Esophagus mucosa (tissue), 1 donor: ENCODE results near the gene CFAP73. TPM values are rescaled to one million over a fixed set of nuclear protein-coding genes. Genes with fewer than 3 reads are reported as not detected.
A peak's percentile ranks its signal among the peaks of the same experiment; 100 is the strongest.

Experiments used
- ATAC-seq: fragments of 200-7000 bp; cut with Tn5 transposase; one replicate; pipeline ENCODE4 v1.9.1; 2020
- total RNA-seq: library from RNA; stranded (reverse); gene quantifications from one replicate; pipeline ENCODE4 v1.2.4, GENCODE V29; 2023
- donor health status: DM: yes; HTN: yes; CAD: no.

CFAP73 gene
- total RNA-seq, 1 donor from 2014 or later = 0.20 TPM

DNA sequence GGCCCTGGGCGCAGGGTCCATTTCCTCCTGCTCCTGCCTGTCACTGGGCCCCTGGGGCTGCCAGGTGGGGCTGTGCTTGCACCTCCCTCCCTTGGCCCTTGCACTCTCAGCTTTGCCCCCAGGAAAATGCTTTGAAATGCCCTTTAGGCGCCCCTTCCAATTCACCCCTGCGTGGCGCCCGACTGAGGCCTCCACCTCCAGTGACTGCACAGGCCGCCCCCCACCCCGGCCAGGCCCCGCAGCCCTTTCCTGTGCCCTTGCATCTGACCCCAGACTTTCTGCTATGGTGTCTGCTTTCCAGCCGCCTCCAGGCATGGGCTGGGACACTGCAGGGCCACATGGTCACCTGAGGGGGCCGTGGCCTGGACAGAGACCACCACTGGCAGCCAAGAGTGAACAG, 18.3 kb downstream of the CFAP73 start:
- no peak for ATAC-seq

DNA sequence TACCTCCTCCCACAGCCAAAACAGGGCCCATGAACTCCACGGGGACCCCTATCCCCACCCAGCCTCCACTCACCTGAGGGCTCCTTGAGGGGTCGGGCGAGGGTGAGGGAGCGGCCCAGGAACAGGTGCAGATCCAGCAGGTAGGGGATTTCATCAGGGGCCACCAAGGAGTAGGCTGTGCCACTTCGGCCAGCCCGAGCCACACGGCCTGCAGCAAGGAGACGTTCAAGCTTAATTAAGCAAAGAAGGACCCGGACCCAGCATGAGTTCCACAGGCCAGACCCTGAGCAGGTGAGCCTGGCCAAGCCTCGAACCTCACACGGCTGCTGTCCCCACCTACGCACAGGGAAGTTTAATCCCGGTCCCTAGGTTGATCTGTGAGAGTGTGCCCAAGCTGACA, 20.2 kb downstream of the CFAP73 start:
- no peak for ATAC-seq

DNA sequence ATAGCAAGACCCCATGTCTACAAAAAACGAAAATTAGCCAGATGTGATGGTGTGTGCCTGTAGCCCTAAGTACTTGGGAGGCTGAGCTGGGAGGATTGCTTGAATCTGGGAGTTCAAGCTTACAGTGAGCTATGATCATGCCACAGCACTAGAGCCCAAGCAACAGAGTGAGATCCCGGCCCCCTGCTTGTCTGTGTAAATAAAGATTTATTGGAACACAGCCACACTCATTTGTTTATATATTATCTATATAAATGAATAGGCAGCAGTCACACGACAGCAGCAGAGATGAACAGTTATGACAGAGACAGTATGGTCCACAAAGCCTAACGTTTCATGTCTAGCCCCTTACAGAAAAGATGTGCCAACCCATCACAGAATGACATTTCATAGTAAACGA, 20.9 kb downstream of the CFAP73 start:
- no peak for ATAC-seq

DNA sequence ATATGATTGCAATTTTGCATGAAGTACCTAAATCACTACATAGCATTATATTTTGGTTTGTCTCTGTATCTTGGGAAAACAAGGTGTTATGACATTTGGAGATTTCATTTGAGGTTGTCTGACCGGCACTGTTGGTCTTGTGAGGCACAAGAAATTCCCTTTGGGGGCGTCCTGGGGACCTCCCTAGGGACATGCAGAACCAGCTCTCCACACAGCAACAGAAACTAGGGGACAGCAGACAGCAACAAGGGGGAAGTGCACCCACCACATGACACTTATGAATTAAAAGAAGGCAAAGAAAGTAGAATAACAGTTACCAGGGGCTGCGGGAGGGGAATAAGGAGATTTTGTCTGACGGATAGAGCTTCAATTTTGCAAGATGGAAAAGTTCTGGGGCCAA, 21.4 kb downstream of the CFAP73 start:
- no peak for ATAC-seq

DNA sequence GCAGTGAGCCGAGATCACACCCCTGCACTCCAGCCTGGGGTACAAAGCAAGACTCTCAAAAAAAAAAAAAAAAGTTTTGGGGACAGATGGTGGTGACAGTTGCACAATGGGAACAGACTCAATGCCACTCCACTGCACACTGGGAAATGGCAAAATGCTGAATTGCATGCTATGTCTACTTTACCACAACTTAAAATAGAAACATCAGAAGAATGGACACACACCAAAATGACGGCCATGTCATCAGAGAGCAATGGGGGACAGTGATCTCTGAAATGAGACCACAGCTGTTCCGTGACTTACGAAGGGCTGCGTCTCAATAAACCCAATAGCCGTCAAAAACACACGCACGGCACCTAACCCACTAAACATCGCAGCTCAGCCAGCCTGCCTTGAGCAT, 22.0 kb downstream of the CFAP73 start:
- no peak for ATAC-seq

DNA sequence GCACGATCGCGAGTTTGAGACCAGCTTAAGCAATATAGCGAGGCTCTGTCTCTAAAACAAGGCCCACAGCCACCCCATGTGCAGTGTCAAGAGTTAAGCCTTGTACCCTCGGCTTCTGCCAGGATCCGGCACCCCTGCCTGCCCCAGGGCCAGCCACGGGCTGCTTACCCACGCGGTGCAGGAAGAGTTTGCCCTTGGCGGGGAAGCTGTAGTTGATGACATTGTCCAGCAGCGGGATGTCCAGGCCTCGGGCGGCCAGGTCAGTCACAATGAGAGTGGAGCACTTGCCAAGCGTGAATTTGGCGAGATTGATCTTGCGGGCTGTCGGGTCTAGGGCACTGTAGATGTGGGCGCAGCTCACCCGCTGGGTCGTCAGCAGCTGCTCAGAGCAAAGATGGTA, 22.7 kb downstream of the CFAP73 start:
- no peak for ATAC-seq

DNA sequence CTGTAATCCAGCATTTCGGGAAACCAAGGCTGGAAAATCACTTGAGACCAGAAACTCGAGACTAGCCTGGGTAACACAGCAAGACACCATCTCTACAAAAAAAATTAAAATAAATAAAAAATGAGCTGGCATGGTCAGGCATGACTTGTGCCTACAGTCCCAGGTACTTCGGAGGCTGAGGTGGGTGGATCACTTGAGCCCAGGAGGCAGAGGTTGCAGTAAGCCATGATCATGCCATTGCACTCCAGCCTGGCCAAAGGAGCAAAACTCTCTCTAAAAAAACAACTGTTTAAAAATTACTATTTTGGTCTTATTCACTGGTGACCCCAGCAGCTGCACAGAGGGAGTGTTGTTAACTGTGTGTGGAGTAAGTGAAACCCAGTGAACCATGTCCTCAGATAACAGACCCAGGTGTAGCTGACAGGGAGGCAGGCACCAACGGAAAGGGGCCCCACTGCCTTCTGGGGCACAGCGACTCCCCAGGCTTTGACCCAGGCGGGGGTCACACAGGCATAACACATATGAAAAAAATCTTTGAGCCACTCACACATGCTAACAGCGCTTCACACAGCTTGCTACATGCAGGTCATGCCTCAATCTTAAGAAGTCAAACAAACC, 23.7 kb downstream of the CFAP73 start:
- ATAC-seq = no peak

DNA sequence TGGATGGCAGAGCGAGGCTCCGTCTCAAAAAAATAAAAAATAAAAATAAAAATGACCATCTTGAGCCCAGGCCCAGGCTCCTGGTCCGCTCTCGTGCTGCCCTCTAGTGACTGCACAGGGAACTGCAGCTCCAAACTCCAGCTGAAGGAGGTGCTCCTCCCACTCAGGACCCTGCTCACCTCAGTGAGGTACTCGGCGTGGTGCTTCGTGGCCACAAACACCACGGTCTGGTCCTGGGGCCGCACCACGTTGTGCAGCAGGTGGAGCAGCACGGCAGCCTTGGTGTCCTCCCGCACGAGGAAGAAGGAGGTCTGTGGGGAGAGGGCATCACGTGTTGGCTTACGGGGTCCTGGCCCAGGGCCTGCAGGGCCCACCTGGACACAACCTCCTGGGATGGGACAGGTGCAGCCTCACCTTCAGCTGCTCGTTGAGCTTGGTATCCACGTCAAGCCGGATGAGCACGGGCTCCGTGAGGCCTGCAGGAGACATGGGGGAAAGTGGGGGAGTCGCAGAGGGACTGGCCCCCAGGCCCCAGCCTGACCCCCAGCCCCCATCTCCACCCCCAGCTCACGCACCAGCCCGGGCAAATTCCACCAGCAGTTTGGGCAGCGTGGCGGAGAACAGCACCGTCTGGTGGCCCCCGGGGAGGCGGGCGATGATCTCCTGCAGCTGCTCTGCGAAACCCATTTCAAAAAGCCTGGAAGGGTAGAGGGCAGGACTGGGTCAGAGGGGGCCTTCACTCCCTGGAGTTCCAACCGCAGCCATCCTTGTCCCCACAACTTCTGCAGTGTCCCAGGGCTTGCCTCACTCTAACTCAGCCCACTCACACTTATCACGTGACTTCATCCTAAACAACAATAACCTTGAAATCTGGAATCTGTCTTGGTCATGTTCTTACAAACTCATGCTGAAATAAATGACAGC, 25.2 kb downstream of the CFAP73 start:
- peak; percentile 87 for ATAC-seq

DNA sequence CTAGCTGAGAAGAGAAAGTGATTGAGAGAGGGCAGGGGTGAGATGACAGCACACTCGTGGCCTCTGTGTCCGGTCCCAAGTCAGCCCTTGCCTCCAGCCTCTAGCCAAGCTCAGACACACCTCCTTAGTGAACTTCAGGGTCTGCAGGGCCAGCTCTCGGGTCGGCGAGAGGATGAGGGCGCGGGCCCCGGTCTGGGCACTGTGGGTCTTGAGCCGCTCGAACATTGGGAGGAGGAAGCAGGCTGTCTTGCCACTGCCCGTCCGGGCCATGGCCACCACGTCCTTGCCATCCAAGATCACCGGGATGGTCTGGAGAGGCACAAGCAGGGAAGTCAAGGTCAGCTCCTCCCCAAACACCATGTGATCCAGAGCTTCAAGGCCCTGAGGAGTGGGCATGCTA, 29.5 kb downstream of the CFAP73 start:
- ATAC-seq = no peak

DNA sequence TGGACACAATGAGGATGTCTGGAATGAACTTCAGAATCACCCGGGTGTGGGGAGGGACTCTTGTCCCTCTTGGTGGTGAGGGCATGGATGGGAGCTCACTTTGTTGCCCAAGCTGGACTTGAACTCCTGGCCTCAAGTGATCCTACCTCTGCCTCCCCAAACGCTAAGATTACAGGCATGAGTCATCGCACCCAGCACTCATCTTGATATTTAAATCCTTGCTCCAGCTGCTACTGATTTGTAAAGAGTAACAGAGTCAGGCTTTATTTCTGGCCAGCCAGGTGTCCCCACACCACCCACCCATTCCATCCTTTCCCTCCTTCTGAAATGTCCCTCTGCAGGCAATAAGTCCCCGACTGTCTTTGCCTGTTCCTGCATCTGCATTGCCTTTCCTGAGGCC, 30.8 kb downstream of the CFAP73 start:
- no peak for ATAC-seq

DNA sequence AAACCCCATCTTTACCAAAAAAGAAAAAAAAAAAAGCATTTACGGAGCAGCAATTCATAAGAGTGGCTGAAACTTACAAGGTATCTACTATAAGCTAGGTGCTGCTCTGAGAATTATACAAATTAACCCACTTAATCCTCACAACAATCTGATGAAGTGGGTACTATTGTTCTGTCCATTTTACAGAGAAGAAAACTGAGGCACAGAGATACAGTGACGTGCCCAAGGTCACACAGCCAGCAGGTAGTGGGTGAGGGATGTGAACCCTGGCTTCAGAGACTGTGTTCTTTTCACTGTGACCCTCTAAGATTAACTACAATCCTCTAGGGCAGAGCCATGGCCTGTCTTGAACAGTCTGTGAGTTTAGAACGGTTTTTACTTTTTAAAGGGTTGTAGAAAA, 32.5 kb downstream of the CFAP73 start:
- ATAC-seq = no peak

DNA sequence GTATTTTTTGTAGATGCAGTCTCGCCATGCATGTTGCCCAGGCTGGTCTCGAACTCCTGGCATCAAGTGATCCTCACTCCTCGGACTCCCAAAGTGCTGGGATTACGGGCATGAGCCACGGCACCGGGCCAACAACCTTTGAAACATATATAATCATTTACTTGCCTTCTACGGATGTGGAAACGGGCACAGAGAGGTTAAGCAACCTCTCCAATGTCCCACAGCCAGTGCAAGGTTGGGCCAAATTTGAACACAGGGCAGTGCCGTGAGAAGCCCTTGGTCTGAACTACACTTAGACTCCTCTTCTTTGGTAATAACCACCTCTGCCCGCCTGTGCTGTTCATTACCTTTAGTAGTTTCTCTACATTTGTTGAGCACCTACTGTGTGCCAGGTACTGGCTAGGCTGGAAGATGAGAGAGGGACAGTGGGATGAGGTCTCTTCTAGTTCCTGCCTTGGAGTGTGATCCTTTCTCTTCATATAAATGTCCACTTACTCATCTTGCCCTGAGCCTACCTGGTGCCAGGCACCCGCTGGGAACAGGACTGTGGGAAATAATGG, 33.6 kb downstream of the CFAP73 start:
- no peak for ATAC-seq

DNA sequence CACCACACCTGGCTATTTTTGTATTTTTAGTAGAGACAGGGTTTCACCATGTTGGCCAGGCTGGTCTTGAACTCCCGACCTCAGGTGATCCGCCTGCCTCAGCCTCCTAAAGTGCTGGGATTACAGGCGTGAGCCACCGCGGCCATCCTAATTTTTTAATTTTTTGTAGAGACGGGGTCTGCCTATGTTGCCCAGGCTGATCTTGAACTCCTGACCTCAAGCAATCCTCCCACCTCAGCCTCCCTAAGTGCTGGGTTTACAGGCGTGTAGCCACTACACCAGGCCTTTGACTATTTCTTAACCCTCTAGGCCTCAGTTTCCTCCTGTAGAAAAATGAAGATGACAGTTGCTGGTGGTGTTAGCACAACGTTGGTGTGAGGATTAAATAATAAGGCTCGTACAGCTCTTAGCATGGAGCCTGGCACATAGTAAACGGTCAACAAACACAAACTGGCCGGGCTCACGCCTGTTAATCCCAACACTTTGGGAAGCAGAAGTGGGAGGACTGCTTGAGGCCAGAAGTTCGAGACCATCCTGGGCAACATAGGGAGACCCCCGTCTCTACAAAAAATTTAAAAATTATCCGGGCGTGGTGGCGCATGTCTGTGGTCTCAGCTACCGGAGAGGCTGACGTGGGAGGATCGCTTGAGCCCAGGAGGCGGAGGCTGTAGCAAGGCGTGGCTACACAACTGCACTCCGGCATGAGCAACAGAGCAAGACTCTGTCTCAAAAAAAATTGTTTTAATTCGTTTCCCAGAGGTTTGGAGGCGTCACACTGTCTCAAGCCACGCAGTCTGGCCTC, 34.8 kb downstream of the CFAP73 start:
- ATAC-seq = peak; percentile 26

DNA sequence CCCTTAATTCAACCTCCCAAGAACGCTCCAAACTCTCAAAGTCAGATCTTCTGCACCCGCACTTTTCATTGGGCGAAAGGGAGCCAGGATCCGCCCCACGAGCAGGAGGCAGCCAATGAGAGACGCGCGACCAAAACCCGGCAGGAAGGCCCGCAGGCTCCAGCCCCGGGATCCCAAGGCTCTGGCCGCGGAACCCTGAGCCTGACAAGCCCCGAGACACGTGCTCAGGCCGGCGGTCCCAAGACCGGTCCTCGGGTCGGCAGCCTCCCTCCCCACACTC, 35.3 kb downstream of the CFAP73 start:
- peak; percentile 85 for ATAC-seq

DNA sequence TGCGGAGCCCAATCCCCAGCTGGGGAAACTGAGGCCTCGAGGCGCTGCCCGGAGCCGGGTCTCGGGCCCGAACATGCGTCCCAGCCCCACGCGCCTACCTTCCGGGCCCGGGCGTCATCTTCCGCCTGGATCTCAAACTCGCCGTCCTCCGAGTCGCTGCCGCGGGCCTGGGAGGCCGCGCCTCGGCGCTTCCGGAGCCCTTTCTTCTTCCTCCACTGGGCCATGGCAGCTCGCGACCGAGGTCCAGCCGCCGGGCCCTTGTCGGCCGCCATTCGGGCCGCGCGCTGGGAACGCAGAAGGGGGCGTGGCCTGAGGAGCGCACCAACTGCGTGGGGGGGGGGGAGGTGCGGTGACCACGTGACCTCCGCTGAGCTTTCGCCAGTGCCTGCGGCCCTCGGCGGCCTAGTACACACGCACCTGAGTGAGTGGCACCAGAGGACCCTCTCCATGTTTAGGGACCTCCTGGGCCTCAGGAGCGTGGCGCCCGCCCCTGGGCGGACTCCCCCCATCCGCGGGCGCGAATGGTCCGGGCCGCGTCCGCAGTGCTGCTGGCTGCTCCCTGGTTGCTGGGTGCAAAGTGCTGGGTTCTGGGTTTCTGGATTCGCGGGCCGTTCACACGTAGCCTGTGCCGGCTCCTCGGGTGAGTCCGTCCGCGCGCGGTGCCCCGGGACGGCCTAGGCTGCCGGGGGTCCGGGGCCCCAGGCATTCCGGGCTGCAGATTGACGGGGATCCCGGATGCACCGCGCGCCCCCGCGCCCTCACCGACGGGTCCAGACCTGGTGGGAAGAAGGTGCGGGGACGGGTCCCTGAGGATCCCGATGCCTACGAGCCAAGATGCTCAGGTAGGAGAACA, 35.9 kb downstream of the CFAP73 start, which contains the start of the genes DDX54 and RITA1:
TSS of gene DDX54 (minus strand) at position 299 of the 853 bp plus-strand sequence. CDS start at position 272, 27 bp downstream.
TSS of gene RITA1 (plus strand) at position 542 of the 853 bp plus-strand sequence. CDS start 1,026 bp downstream, outside the sequence.
- peak; percentile 82 for ATAC-seq

DNA sequence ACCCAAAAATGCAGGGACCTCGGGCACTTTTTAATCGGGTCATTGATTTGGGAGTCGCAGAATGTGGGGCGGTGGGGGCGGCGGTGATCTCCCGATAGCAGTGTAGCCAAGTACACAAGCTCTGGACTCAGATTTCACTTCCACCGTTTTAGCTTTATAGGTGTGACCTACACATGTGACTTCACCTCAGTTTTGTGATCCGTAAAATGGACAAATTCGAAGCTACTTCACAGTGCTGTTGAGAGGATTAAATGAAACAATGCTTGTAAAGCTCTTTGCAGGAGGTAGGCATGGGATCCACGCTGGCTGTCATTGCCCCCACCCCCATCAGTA, 36.5 kb downstream of the CFAP73 start:
- ATAC-seq = no peak

DNA sequence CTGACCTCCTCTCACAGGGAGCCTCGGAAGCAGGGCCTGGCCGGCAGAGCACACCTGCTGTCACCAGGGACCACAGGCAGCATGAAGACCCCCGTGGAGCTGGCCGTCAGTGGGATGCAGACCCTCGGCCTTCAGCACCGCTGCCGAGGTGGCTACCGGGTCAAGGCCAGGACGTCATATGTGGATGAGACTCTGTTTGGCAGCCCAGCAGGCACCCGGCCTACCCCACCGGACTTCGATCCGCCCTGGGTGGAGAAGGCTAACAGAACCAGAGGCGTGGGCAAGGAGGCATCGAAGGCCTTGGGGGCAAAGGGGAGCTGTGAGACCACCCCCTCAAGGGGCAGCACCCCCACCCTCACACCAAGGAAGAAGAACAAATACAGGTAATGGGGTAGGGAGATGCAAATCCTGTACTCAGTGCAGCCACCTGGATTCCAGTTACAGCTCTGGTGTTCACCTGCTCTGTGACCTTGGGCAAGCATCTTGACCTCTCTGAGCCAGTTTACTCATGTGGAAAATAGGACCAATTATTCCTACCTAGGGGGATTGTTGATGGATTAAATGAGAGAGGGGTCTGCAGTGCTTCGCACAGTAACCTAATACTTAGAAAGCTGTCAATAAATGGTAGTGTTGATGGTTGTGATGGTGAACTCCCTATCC, 37.3 kb downstream of the CFAP73 start:
- no peak for ATAC-seq

DNA sequence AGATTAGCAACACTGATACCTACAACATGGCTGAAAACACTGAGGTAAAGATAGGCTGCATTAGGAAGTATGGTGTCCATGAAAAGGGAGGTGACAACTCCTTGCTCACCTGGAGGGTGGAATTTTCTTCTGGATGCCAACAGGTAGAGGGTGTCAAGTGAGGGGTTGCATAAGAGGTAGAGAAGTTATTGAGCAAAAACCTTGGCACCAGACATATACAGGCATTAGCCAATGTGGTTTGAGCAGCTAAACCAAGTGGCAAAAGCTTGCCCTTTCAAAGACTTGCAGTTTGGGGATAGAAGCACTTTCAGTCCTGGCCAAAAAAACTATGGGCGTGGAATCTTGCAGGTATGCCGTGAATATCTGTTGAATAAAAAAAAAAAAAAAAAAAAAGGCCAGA, 39.8 kb downstream of the CFAP73 start:
- ATAC-seq = peak; percentile 7

DNA sequence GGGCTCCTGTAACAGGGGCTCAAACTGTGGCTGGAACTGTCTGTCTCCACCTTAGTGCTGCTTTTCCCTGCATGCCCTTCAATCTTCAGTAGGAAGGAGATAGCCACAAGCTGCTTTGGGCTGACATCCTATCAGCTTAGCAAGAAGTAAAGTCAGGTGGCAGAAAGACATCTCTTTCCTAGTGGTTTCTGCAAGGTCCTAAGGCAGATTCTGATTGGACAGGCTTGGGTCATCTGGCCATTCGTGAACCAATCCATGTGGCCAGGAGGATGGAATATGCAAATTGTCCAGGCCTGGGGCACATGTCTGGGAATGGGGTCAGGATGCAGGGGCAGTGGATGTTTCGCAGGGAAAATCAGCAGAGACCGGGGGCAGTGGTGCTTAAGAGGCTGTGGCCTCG, 41.2 kb downstream of the CFAP73 start:
- no peak for ATAC-seq

DNA sequence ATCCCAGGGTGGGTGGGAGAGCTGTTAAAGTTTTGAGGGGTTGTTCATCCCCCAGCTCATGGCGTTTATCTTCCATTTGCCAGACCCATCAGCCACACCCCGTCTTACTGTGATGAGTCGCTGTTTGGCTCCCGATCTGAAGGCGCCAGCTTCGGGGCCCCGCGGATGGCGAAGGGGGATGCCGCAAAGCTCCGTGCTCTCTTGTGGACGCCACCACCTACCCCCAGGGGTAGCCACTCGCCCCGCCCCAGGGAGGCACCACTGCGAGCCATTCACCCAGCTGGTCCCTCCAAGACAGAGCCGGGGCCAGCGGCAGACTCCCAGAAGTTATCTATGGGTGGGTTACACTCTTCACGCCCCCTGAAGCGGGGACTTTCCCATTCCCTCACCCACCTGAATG, 41.7 kb downstream of the CFAP73 start:
- ATAC-seq = no peak

DNA sequence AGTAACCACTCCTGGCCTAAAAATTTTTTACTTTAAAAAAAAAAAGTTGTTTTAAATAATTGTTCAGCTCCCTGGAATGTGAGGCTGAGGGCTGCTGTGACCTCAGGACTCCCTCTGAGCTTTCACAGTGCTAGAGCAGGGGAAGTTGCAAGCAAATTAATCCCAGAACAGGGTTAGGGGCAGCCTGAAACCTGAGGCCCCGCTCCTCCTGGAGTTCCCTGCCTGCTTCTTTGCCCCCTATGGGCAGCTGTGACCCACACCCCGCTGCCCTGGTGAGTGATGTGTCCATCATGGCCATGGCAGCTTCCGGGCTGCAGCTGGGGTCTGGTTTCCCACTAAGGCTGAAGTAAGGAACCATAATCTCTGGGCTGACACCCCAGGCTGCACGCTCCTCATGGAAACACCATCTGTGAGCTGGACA, 45.5 kb downstream of the CFAP73 start:
- no peak for ATAC-seq

DNA sequence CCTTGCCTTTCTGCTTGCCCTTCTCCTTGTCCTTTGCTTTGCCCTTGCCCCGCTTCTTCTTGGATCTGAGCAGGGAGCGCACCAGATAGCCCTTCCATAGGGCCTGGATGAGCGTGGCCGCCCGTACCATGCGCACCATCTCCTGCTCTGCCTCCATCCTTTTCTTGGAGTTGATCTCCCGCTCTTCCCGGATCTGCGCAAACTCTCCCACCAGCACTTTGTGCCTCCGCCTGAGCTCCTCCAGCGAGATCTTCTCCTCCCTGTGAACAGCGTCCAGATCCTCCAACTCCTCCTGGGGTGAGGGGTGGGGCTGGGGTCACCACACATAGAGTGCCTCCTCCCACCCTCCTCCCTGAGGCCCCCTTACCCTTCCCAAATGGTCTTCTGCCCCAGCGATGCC, 46.1 kb downstream of the CFAP73 start:
- ATAC-seq = no peak
